Measurements from ENCODE around the gene NCEH1.

GRCh38 chr3:172608575-172608974, 102.3 kb downstream of the NCEH1 start:
- TF ChIP-seq CTCF (IDR thresholded peaks at IDR 0.05) (no peak), POLR2A (IDR thresholded peaks at IDR 0.05) (no peak)
